Gastroesophageal sphincter (tissue), 4 donors: Measurements from ENCODE around the gene CPM. TPM values are rescaled to one million over a fixed set of nuclear protein-coding genes. Genes with fewer than 3 reads are reported as not detected.
"Not testable (repeated sequence)": the region's sequence is repeated elsewhere in the genome, so short reads cannot be mapped to it uniquely, and the experiment has no call there.

Source experiments
- ATAC-seq: fragments of 150-250 bp; one replicate; pipeline ENCODE4 v1.9.1; 2016; ENCODE audit warnings: mild to moderate bottlenecking, moderate library complexity
- H3K27ac ChIP-seq, 4 donors: fragments of 200-600 bp; sonication (generic) in 3 of 4; 1 replicate in 3 of 4; 2 replicates in 1 of 4; pipeline ENCODE4 v1.5.1; 2016 to 2019
- H3K27me3 ChIP-seq: fragments of 200-600 bp; sonication (generic); one replicate; pipeline ENCODE4 v1.5.1; 2019
- H3K36me3 ChIP-seq, 2 donors: fragments of 200-600 bp; sonication (generic); one replicate each; pipeline ENCODE4 v1.5.1; 2019; ENCODE audit warnings: control low read depth in 1 of 2
- H3K4me1 ChIP-seq, 3 donors: fragments of 200-600 bp; sonication (generic); 1 replicate in 2 of 3; 2 replicates in 1 of 3; pipeline ENCODE4 v1.5.1; 2016 to 2019; ENCODE audit warnings: control low read depth in 2 of 3
- H3K4me3 ChIP-seq, 2 donors: fragments of 200-600 bp; sonication (generic); one replicate each; pipeline ENCODE4 v1.5.1; 2019; ENCODE audit warnings: mild to moderate bottlenecking in 1 of 2, moderate library complexity in 1 of 2
- H3K9me3 ChIP-seq, 3 donors: fragments of 200-600 bp; sonication (generic); one replicate each; pipeline ENCODE4 v1.5.1; 2017 to 2019; ENCODE audit warnings: control low read depth in 2 of 3
- EP300 ChIP-seq: sonication (generic); formaldehyde crosslinking; IDR thresholded peaks from one replicate; pipeline ENCODE4 v1.6.1; 2017; ENCODE audit warnings: antibody characterized with exemption, mild to moderate bottlenecking
- POLR2A ChIP-seq, 2 donors: fragments of 450-650 bp; IDR thresholded peaks; one replicate each; pipeline ENCODE4 v1.6.1; 2017; ENCODE audit warnings: antibody characterized with exemption in 2 of 2, mild to moderate bottlenecking in 2 of 2, moderate library complexity in 1 of 2
- POLR2AphosphoS5 ChIP-seq: sonication (generic); formaldehyde crosslinking; IDR thresholded peaks from one replicate; pipeline ENCODE4 v1.6.1; 2017; ENCODE audit warnings: antibody characterized with exemption
- WGBS, 2 donors: methylation state at CpG; one replicate each; pipeline ENCODE4 v1.1.5; 2018; ENCODE audit warnings: low coverage in 1 of 2; 5-methylcytosine and 5-hydroxymethylcytosine counted together
- total RNA-seq, 4 donors: library from RNA; depleted of rRNA; stranded (reverse); fragments of >200 nt; gene quantifications; one replicate each; pipeline ENCODE4 v1.1.0, GENCODE V29; 2016
- TF ChIP-seq, protein P1 (sequence below), 4 experiments: fragments of 200-600 bp in 2 of 4; fragments of 450-650 bp in 2 of 4; sonication (generic) in 1 of 4; IDR thresholded peaks; one replicate each; pipeline ENCODE4 v1.5.1; 2017 to 2019; ENCODE audit warnings: antibody characterized with exemption in 4 of 4, mild to moderate bottlenecking in 2 of 4, moderate library complexity in 2 of 4

The CPM gene
- total RNA-seq, 4 donors from 2014 or later = 24.9 to 57.3 (median 50.5) TPM

DNA sequence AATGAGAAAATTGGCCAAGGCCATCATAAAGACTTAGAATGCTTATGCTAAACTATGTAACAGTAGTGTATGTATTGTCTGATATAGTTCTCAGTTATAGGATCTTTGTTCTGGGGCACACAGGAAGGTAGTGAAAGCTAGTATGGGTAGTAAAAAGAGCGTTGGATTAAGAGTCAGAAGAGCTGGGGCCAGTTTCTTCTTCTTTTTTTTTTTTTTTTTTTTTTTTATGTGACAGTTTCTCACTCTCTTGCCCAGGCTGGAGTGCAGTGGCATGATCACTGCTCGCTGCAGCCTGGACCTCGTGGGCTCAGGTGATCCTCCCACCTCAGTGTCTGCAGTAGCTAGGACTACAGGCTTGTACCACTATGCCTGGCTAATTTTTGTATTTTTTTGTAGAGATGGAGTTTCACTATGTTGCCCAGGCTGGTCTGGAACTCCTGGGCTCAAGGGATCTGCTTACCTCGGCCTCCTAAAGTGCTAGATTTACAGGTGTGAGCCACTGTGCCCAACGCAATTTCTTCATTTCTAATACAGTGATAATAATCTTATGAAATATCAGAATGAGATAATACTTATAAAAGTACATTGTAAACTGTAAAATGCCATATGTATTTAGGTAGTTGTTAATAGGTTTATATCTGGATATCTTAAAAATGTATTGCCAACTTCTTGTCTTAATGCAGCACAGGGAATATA, 117.6 kb downstream of the CPM start:
- peaks cover 0 to 86% of the 10 kb centered on the region in 2 donors for H3K36me3 ChIP-seq
- H3K4me1 ChIP-seq = peaks cover 0 to 59% (median 3%) of the 10 kb centered on the region in 3 donors
- H3K27me3 ChIP-seq = no peaks in the 10 kb centered on the region
- WGBS, 2 donors = 71 to 84% methylated on average over 5 of the region's 5 CpGs
- TF ChIP-seq EP300 (no peak), POLR2AphosphoS5 (no peak)
- no peaks in the 10 kb centered on the region for H3K9me3 ChIP-seq
- no peak overlapping the region for H3K27ac ChIP-seq
- ATAC-seq = no peak
- H3K4me3 ChIP-seq = no peak overlapping the region

DNA sequence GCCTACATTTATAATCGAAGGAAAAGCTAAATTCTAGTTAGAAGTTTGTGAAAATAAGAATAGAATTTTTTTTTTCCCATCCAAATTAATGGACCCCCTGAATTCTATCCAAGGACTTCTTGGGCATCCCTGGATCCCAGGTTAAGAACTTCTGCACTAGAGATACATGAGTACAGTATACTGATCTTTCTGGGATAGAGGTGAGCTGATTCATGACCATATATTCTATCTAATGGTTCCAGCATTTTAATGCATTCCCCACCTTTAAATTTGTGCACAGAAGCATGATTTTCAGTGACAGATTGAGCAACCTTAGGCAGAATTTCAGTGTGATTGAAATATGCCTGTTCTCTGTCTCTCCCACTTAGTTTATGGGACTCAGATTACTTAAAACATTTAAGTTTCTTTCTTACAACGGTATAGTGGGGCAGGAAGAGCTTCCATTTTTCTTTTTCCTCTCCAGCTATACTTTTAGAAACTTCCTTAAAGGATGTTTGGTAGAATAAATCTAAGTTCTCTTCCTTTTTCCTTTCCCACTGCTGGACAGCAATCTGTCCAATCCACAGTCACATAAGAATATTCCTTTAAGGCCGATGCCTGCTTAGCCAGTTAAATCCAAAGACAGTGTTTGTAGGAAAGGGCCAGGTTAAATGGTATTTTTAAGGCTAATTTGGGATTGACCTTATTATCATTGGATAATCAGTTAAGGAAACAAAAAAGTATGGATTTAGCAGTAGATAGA, 118.3 kb downstream of the CPM start:
- peaks cover 0 to 66% (median 3%) of the 10 kb centered on the region in 3 donors for H3K4me1 ChIP-seq

DNA sequence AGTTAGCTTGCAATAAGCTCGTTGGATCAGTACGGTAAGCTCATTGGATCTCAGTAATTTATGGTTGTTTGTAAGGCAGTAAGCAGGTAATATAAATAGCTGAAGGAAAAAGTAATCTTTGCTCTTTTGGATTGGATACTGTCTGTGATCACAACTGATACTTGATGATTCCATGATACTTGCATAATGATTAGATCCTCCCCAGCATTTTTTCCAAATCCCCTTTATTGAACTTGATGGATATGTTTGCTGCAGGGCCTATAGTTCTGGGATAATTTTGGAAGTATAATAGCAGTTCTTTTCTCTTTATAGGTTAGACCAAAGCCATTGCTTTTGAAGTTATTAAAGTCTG, 119.8 kb downstream of the CPM start:
- H3K36me3 ChIP-seq = peaks cover 0 to 75% of the 10 kb centered on the region in 2 donors
- peaks cover 0 to 74% (median 3%) of the 10 kb centered on the region in 3 donors for H3K4me1 ChIP-seq
- ATAC-seq = no peak
- no peak overlapping the region for H3K27ac ChIP-seq
- no peaks in the 10 kb centered on the region for H3K27me3 ChIP-seq
- no peaks in the 10 kb centered on the region for H3K9me3 ChIP-seq
- WGBS, 2 donors = 58 to 74% methylated on average over 2 of the region's 2 CpGs
- no peak overlapping the region for H3K4me3 ChIP-seq
- TF ChIP-seq, protein P1, sequence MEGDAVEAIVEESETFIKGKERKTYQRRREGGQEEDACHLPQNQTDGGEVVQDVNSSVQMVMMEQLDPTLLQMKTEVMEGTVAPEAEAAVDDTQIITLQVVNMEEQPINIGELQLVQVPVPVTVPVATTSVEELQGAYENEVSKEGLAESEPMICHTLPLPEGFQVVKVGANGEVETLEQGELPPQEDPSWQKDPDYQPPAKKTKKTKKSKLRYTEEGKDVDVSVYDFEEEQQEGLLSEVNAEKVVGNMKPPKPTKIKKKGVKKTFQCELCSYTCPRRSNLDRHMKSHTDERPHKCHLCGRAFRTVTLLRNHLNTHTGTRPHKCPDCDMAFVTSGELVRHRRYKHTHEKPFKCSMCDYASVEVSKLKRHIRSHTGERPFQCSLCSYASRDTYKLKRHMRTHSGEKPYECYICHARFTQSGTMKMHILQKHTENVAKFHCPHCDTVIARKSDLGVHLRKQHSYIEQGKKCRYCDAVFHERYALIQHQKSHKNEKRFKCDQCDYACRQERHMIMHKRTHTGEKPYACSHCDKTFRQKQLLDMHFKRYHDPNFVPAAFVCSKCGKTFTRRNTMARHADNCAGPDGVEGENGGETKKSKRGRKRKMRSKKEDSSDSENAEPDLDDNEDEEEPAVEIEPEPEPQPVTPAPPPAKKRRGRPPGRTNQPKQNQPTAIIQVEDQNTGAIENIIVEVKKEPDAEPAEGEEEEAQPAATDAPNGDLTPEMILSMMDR (IDR thresholded peaks at IDR 0.05) = no peak
- TF ChIP-seq EP300 = no peak
- TF ChIP-seq POLR2AphosphoS5 = no peak
- no peak for TF ChIP-seq POLR2A (IDR thresholded peaks at IDR 0.05)

More for the DNA sequence above, 118.3 kb downstream of the CPM start:
- no peaks in the 10 kb centered on the region for H3K9me3 ChIP-seq
- TF ChIP-seq, protein P1 (IDR thresholded peaks at IDR 0.05) = no peak
- TF ChIP-seq POLR2AphosphoS5 (no peak), POLR2A (IDR thresholded peaks at IDR 0.05) (no peak), EP300 (no peak)
- WGBS, 2 donors = 70% methylated on average over 2 to 3 of the region's 3 CpGs
- H3K27me3 ChIP-seq = no peaks in the 10 kb centered on the region
- no peak overlapping the region for H3K4me3 ChIP-seq
- ATAC-seq = no peak
- H3K27ac ChIP-seq = no peak overlapping the region
- peaks cover 0 to 86% of the 10 kb centered on the region in 2 donors for H3K36me3 ChIP-seq

DNA sequence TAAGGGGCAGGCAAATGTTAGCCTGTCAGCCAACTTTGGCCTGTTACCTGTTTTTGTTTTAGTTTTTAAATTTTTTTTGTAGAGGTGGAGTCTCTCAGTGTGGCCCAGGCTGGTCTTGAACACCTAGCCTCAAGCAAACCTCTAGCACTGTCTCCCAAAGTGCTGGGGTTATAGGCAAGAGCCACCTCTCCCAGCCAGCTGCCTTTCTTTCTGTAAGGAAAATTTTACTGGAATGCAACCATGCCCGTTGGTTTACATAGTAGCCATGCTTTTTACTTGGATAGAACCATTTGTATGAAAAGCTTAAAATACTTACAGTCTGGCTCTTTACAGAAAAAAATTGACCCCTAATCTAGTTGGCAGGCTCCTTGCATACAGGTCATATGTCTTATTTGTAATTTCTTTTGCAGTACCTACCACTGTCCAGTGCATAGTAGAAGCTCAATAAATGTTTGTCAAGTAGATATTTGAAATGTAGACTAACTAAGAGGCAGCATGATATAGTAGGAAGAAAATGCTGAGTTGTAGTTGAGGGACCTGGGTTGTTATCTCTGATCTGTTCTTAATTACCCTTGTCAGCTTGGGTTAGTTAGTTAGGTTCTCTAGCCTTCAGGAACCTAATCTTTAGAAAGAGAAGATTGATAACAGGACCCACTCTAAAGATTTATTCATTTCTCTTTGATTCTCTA, 120.3 kb downstream of the CPM start:
- 41 to 57% methylated on average over 1 of the region's 1 CpG for WGBS, 2 donors
- Histone ChIP-seq H3K27ac (peak overlapping the region in 1 of 4 donors; percentile 11), H3K4me1 (peaks cover 0 to 74% (median 3%) of the 10 kb centered on the region in 3 donors), H3K27me3 (no peaks in the 10 kb centered on the region), H3K4me3 (no peak overlapping the region), H3K9me3 (no peaks in the 10 kb centered on the region), H3K36me3 (peaks cover 0 to 71% of the 10 kb centered on the region in 2 donors)
- ATAC-seq = no peak
- TF ChIP-seq POLR2AphosphoS5 (no peak), EP300 (no peak), POLR2A (IDR thresholded peaks at IDR 0.05) (no peak)
- TF ChIP-seq, protein P1 (IDR thresholded peaks at IDR 0.05) = no peak

DNA sequence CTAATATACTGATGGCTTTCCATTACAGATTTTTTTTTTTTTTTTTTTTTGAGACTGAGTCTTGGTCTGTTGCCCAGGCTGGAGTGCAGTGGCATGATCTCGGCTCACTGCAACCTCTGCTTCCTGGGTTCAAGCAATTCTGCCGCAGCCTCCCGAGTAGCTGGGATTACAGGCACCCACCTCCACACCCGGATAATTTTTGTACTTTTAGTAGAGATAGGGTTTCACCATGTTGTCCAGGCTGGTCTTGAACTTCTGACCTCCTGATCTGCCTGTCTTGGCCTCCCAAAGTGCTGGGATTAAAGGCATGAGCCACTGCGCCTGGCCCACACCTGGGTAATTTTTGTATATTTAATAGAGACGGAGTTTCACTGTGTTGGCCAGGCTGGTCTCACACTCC, 121.4 kb downstream of the CPM start:
- Histone ChIP-seq H3K4me1 (peaks cover 0 to 79% (median 3%) of the 10 kb centered on the region in 3 donors), H3K36me3 (peaks cover 0 to 59% of the 10 kb centered on the region in 2 donors)
- ATAC-seq, H3K9me3 ChIP-seq, H3K27me3 ChIP-seq, H3K27ac ChIP-seq, H3K4me3 ChIP-seq: not testable (repeated sequence)
- 58 to 61% methylated on average over 3 to 5 of the region's 6 CpGs for WGBS, 2 donors

DNA sequence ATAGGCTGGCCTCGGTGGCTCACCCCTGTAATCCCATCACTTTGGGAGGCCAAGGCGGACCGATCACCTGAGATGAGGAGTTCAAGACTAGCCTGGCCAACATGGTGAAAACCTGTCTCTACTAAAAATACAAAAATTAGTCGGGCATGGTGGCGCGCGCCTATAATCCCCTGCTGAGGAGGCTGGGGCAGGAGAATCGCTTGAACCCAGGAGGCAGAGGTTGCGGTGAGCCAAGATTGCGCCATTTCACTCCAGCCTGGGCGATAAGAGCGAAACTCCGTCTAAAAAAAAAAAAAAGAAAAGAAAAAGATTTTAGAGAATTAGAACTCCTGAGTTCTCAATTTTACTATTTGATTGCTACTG, 123.0 kb downstream of the CPM start:
- Histone ChIP-seq H3K36me3 (peaks cover 0 to 48% of the 10 kb centered on the region in 2 donors), H3K4me1 (peaks cover 0 to 63% (median 3%) of the 10 kb centered on the region in 3 donors)
- not testable (repeated sequence) for H3K27ac ChIP-seq, H3K27me3 ChIP-seq, H3K4me3 ChIP-seq, ATAC-seq, H3K9me3 ChIP-seq
- 96% methylated on average over 7 to 13 of the region's 13 CpGs for WGBS, 2 donors
